SK-N-SH (cell line): ENCODE data around the gene NCBP3. TPM values are rescaled to one million over a fixed set of nuclear protein-coding genes. Genes with fewer than 3 reads are reported as not detected.

Experiments used
- CTCF ChIA-PET: fragments of 300-600, 350-600 bp; formaldehyde crosslinking; extraction: SDS; loops from one replicate; lab custom pipeline; 2021; lab: Yijun Ruan, JAX
- POLR2A ChIA-PET: fragments of 350-600 bp; sonication (Branson Sonifier 250); formaldehyde crosslinking; extraction: SDS; loops from one replicate; lab custom pipeline; 2020; ENCODE audit warnings: antibody characterized with exemption, inconsistent platforms; lab: Yijun Ruan, JAX
- DNase-seq: peaks from one replicate; pipeline ENCODE4 v3.0.0; 2012
- H2AFZ ChIP-seq: fragments of 200-600 bp; sonication (generic); 2 replicates; pipeline ENCODE4 v1.8.1; 2016; ENCODE audit warnings: antibody characterized with exemption, mild to moderate bottlenecking, low read depth
- H3F3A ChIP-seq: fragments of 200-600 bp; sonication (generic); replicated peaks from 2 replicates; pipeline ENCODE3; 2016; ENCODE audit warnings: antibody characterized with exemption, mild to moderate bottlenecking; ENCODE audit not compliant: insufficient read depth
- H3K27ac ChIP-seq, 2 experiments: fragments of 200-500 bp in 1 of 2; fragments of 200-600 bp in 1 of 2; sonication (Bioruptor generic) in 1 of 2; sonication (generic), shearing (Covaris generic) in 1 of 2; 2 replicates each; pipeline versions ENCODE4 v1.5.1 to v1.6.1; 2014 to 2016; ENCODE audit warnings: low read depth in 2 of 2, inconsistent platforms in 1 of 2, low read length in 1 of 2, mild to moderate bottlenecking in 1 of 2, mixed read lengths in 1 of 2
- H3K27me3 ChIP-seq: fragments of 200-600 bp; sonication (generic), shearing (Covaris generic); 2 replicates; pipeline ENCODE4 v1.6.1; 2016; ENCODE audit warnings: mixed run types; ENCODE audit not compliant: insufficient read depth
- H3K36me3 ChIP-seq, 2 experiments: fragments of 200-500 bp in 1 of 2; fragments of 200-600 bp in 1 of 2; sonication (Bioruptor generic) in 1 of 2; sonication (generic) in 1 of 2; replicated peaks in 1 of 2; 2 replicates each; pipeline versions ENCODE3 to v1.5.1; 2014 to 2016; ENCODE audit warnings: low read length in 1 of 2, mild to moderate bottlenecking in 1 of 2; ENCODE audit not compliant: insufficient read depth in 2 of 2, control insufficient read depth in 1 of 2
- H3K4me1 ChIP-seq, 2 experiments: fragments of 200-500 bp in 1 of 2; fragments of 200-600 bp in 1 of 2; sonication (Bioruptor generic) in 1 of 2; sonication (generic), shearing (Covaris generic) in 1 of 2; 2 replicates each; pipeline versions ENCODE4 v1.5.1 to v1.6.1; 2014 to 2016; ENCODE audit warnings: low read depth in 1 of 2, low read length in 1 of 2, mixed run types in 1 of 2; ENCODE audit not compliant: insufficient read depth in 2 of 2, control insufficient read depth in 1 of 2
- H3K4me2 ChIP-seq: fragments of 200-600 bp; sonication (generic), shearing (Covaris generic); 2 replicates; pipeline ENCODE4 v1.6.1; 2017; ENCODE audit warnings: mixed run types
- H3K4me3 ChIP-seq, 2 experiments: fragments of 200-500 bp in 1 of 2; fragments of 200-600 bp in 1 of 2; sonication (Bioruptor generic) in 1 of 2; sonication (generic), shearing (Covaris generic) in 1 of 2; 2 replicates each; pipeline versions ENCODE4 v1.5.1 to v1.8.1; 2014 to 2016; ENCODE audit warnings: low read depth in 2 of 2, inconsistent platforms in 1 of 2, low read length in 1 of 2, mild to moderate bottlenecking in 1 of 2, mixed read lengths in 1 of 2, moderate library complexity in 1 of 2
- H3K79me2 ChIP-seq: fragments of 200-600 bp; sonication (generic); 2 replicates; pipeline ENCODE4 v1.8.1; 2017; ENCODE audit warnings: mild to moderate bottlenecking; ENCODE audit not compliant: insufficient read depth
- H3K9ac ChIP-seq: fragments of 200-600 bp; sonication (generic); 2 replicates; pipeline ENCODE4 v1.6.1; 2017; ENCODE audit warnings: mixed run types
- H3K9me2 ChIP-seq: fragments of 200-600 bp; sonication (generic); 2 replicates; pipeline ENCODE4 v1.6.1; 2017; ENCODE audit warnings: mixed run types
- H3K9me3 ChIP-seq: fragments of 200-600 bp; sonication (generic); 2 replicates; pipeline ENCODE4 v1.6.1; 2017; ENCODE audit warnings: mixed run types, mild to moderate bottlenecking, moderate library complexity
- H4K20me1 ChIP-seq: fragments of 200-600 bp; sonication (generic); 2 replicates; pipeline ENCODE4 v1.6.1; 2017; ENCODE audit warnings: mild to moderate bottlenecking, mixed run types; ENCODE audit not compliant: insufficient read depth
- EP300 ChIP-seq, 2 experiments: IDR thresholded peaks; 2 replicates each; pipeline versions ENCODE4 v1.4.0 to v1.6.1; 2012; ENCODE audit warnings: borderline replicate concordance in 1 of 2, low read depth in 1 of 2, low read length in 1 of 2
- EZH2phosphoT487 ChIP-seq: fragments of 200-600 bp; sonication (generic); IDR thresholded peaks from 2 replicates; pipeline ENCODE4 v1.6.1; 2017; ENCODE audit warnings: low read depth, mixed run types, mild to moderate bottlenecking, antibody characterized with exemption, moderate library complexity, borderline replicate concordance
- FOXJ3 ChIP-seq: sonication (generic); formaldehyde crosslinking; IDR thresholded peaks from 2 replicates; pipeline ENCODE4 v1.5.1; 2020; ENCODE audit warnings: mild to moderate bottlenecking, missing genetic modification reagents
- GABPA ChIP-seq: IDR thresholded peaks from 2 replicates; pipeline ENCODE4 v1.4.0; 2012; ENCODE audit warnings: low read depth, mild to moderate bottlenecking
- MEF2A ChIP-seq: IDR thresholded peaks from 2 replicates; pipeline ENCODE4 v1.4.0; 2012; ENCODE audit warnings: low read depth, borderline replicate concordance
- MXI1 ChIP-seq: IDR thresholded peaks from 2 replicates; pipeline ENCODE4 v1.6.1; 2012; ENCODE audit warnings: mild to moderate bottlenecking, low read depth, low read length, improper control_type of control experiment
- NRF1 ChIP-seq: IDR thresholded peaks from 2 replicates; pipeline ENCODE4 v1.6.1; 2012; ENCODE audit warnings: low read depth, mild to moderate bottlenecking, low read length
- RXRA ChIP-seq: IDR thresholded peaks from 2 replicates; pipeline ENCODE4 v1.4.0; 2012; ENCODE audit warnings: low read depth, mild to moderate bottlenecking, borderline replicate concordance
- TAF1 ChIP-seq: IDR thresholded peaks from 2 replicates; pipeline ENCODE4 v1.6.1; 2012; ENCODE audit warnings: low read depth, mild to moderate bottlenecking, low read length, moderate library complexity, borderline replicate concordance
- WGBS: methylation state at CpG from one replicate; pipeline ENCODE4 v1.1.6; 2017; ENCODE audit warnings: low lambda C conversion rate; 5-methylcytosine and 5-hydroxymethylcytosine counted together
- polyA plus RNA-seq, 3 experiments: library from polyadenylated mRNA; depleted of rRNA; stranded (reverse); fragments of >200 nt; gene quantifications; 2 replicates each; pipeline ENCODE4 v1.2.3, GENCODE V29; 2012
- TF ChIP-seq, protein P1 (sequence below): fragments of 150-350 bp; IDR thresholded peaks from 2 replicates; pipeline ENCODE4 v1.6.1; 2016; ENCODE audit warnings: mild to moderate bottlenecking, low read depth, low read length
- TF ChIP-seq, protein P2 (sequence below): IDR thresholded peaks from 2 replicates; pipeline ENCODE4 v1.4.0; 2012; ENCODE audit warnings: low read depth, borderline replicate concordance
- TF ChIP-seq, protein P3 (sequence below): IDR thresholded peaks from 2 replicates; pipeline ENCODE4 v1.6.1; 2012; ENCODE audit warnings: mild to moderate bottlenecking, low read depth, low read length, moderate library complexity
- TF ChIP-seq, protein P4 (sequence below): IDR thresholded peaks from 2 replicates; pipeline ENCODE4; 2012
- TF ChIP-seq, protein P5 (sequence below): fragments of 150-350 bp; IDR thresholded peaks from 2 replicates; pipeline ENCODE4 v1.6.1; 2017; ENCODE audit warnings: antibody characterized with exemption, low read length, low read depth, borderline replicate concordance

NCBP3 gene
- polyA plus RNA-seq, 1 of the 3 experiments (the other 2 are of a cell fraction) = 6.5 TPM

DNA sequence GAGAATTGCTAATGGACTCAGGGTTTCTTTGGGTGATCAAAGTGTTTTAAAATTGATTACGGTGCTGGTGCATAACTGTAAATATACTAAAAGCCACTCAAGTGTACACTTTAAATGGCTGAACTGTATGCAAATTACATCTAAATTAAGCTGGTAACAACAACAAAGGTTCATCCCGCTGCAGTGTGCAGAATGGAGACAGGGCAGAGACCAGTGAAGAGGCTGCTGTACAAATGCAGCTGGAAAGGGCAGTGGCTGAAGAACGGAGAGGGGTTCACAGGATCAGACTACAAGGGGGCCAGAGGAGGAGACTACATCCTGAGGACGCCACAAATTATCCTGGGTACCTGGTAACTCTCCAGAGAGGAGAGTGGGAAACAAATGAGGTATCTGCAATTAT lies 36.0 kb downstream of the NCBP3 start:
- DNase-seq = no peak
- TF ChIP-seq, protein P1, sequence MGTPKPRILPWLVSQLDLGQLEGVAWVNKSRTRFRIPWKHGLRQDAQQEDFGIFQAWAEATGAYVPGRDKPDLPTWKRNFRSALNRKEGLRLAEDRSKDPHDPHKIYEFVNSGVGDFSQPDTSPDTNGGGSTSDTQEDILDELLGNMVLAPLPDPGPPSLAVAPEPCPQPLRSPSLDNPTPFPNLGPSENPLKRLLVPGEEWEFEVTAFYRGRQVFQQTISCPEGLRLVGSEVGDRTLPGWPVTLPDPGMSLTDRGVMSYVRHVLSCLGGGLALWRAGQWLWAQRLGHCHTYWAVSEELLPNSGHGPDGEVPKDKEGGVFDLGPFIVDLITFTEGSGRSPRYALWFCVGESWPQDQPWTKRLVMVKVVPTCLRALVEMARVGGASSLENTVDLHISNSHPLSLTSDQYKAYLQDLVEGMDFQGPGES = no peak
- TF ChIP-seq RXRA (no peak), MEF2A (no peak), GABPA (no peak), EP300 (IDR thresholded peaks at IDR 0.05; ENCODE audit: borderline replicate concordance in 1 of 2, low read depth in 1 of 2, low read length in 1 of 2) (no peak), FOXJ3 (CRISPR knock-in tag) (no peak)
- TF ChIP-seq, protein P2, sequence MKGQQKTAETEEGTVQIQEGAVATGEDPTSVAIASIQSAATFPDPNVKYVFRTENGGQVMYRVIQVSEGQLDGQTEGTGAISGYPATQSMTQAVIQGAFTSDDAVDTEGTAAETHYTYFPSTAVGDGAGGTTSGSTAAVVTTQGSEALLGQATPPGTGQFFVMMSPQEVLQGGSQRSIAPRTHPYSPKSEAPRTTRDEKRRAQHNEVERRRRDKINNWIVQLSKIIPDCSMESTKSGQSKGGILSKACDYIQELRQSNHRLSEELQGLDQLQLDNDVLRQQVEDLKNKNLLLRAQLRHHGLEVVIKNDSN = no peak
- TF ChIP-seq, protein P3, sequence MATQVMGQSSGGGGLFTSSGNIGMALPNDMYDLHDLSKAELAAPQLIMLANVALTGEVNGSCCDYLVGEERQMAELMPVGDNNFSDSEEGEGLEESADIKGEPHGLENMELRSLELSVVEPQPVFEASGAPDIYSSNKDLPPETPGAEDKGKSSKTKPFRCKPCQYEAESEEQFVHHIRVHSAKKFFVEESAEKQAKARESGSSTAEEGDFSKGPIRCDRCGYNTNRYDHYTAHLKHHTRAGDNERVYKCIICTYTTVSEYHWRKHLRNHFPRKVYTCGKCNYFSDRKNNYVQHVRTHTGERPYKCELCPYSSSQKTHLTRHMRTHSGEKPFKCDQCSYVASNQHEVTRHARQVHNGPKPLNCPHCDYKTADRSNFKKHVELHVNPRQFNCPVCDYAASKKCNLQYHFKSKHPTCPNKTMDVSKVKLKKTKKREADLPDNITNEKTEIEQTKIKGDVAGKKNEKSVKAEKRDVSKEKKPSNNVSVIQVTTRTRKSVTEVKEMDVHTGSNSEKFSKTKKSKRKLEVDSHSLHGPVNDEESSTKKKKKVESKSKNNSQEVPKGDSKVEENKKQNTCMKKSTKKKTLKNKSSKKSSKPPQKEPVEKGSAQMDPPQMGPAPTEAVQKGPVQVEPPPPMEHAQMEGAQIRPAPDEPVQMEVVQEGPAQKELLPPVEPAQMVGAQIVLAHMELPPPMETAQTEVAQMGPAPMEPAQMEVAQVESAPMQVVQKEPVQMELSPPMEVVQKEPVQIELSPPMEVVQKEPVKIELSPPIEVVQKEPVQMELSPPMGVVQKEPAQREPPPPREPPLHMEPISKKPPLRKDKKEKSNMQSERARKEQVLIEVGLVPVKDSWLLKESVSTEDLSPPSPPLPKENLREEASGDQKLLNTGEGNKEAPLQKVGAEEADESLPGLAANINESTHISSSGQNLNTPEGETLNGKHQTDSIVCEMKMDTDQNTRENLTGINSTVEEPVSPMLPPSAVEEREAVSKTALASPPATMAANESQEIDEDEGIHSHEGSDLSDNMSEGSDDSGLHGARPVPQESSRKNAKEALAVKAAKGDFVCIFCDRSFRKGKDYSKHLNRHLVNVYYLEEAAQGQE = no peak
- Histone ChIP-seq H4K20me1 (no peaks in the 10 kb centered on the region), H2AFZ (no peak overlapping the region), H3K27ac (no peak overlapping the region), H3F3A (peaks cover 9% of the 10 kb centered on the region), H3K4me3 (no peak overlapping the region), H3K4me2 (no peak overlapping the region), H3K4me1 (no peaks in the 10 kb centered on the region), H3K9me2 (no peaks in the 10 kb centered on the region), H3K36me3 (peaks cover 32 to 72% of the 10 kb centered on the region in 2 experiments), H3K9me3 (no peaks in the 10 kb centered on the region), H3K79me2 (no peaks in the 10 kb centered on the region), H3K9ac (no peak overlapping the region), H3K27me3 (no peaks in the 10 kb centered on the region)
- ChIA-PET POLR2A (no interaction called here), CTCF (interaction anchor here (1.2 to 4.1 kb wide), 5 partner anchors 9 to 87 kb away, joined by 3 to 20 read pairs (median 7); partner anchors contain the start of gene ITGAE)
- 98% methylated on average over 4 of the region's 4 CpGs for WGBS

DNA sequence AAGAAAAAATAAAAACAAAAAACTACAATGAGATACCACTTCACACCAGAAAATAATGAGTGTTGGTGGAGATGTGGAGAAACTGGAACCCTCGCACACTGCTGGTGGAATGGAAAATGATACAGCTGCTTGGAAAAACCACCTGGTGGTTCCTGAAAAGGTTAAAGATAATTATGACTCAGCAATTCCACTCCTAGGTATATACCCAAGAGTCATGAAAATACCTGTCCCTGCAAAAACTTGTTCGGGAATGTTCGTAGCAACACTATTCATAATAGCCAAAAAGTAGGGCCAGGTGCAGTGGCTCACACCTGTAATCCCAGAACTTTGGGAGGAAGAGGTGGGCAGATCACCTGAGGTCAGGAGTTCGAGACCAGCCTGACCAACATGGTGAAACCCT lies 36.9 kb downstream of the NCBP3 start:
- Histone ChIP-seq H2AFZ (no peak overlapping the region), H3F3A (peaks cover 9% of the 10 kb centered on the region), H3K9ac (no peak overlapping the region), H3K4me2 (no peak overlapping the region), H3K27me3 (no peaks in the 10 kb centered on the region), H3K36me3 (peaks cover 28 to 63% of the 10 kb centered on the region in 2 experiments), H3K4me3 (no peak overlapping the region), H3K9me3 (no peaks in the 10 kb centered on the region), H3K27ac (no peak overlapping the region), H4K20me1 (no peaks in the 10 kb centered on the region), H3K79me2 (no peaks in the 10 kb centered on the region), H3K9me2 (no peaks in the 10 kb centered on the region), H3K4me1 (no peaks in the 10 kb centered on the region)
- TF ChIP-seq NRF1 (no peak), TAF1 (no peak), EZH2phosphoT487 (no peak), MXI1 (no peak)
- TF ChIP-seq, protein P4, sequence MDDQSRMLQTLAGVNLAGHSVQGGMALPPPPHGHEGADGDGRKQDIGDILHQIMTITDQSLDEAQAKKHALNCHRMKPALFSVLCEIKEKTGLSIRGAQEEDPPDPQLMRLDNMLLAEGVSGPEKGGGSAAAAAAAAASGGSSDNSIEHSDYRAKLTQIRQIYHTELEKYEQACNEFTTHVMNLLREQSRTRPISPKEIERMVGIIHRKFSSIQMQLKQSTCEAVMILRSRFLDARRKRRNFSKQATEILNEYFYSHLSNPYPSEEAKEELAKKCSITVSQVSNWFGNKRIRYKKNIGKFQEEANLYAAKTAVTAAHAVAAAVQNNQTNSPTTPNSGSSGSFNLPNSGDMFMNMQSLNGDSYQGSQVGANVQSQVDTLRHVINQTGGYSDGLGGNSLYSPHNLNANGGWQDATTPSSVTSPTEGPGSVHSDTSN = no peak
- TF ChIP-seq, protein P5, sequence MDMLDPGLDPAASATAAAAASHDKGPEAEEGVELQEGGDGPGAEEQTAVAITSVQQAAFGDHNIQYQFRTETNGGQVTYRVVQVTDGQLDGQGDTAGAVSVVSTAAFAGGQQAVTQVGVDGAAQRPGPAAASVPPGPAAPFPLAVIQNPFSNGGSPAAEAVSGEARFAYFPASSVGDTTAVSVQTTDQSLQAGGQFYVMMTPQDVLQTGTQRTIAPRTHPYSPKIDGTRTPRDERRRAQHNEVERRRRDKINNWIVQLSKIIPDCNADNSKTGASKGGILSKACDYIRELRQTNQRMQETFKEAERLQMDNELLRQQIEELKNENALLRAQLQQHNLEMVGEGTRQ = no peak
- no peak for DNase-seq
- 98% methylated on average over 4 of the region's 4 CpGs for WGBS
- CTCF ChIA-PET = interaction anchor here (1.2 to 4.1 kb wide), 2 partner anchors 71 to 86 kb away, joined by 3 to 12 read pairs; no protein-coding TSS in a partner anchor
- POLR2A ChIA-PET = no interaction called here
